K562 (cell line): ENCODE results near the gene AMFR. TPM values are rescaled to one million over a fixed set of nuclear protein-coding genes. Genes with fewer than 3 reads are reported as not detected.

Source experiments
- DPF2 ChIP-seq: fragments of 450-650 bp; IDR thresholded peaks from 2 replicates; pipeline ENCODE4 v1.6.1; 2016
- FUS ChIP-seq: fragments of 200-400 bp; formaldehyde crosslinking; optimal IDR thresholded peaks from 2 replicates; pipeline ENCODE3; 2017; ENCODE audit warnings: low read depth, low read length
- IFI16 ChIP-seq: fragments of 250-450 bp; sonication (Bioruptor Pico); IDR thresholded peaks from 2 replicates; pipeline ENCODE4 v2.1.2; 2022; ENCODE audit warnings: mild to moderate bottlenecking, inconsistent platforms
- MEF2D ChIP-seq: conservative IDR thresholded peaks from 2 replicates; pipeline ENCODE4 v1.6.1; 2016; ENCODE audit warnings: low read depth, missing genetic modification characterization, missing compliant biosample characterization
- ZC3H4 ChIP-seq: sonication (generic); formaldehyde crosslinking; IDR thresholded peaks from 2 replicates; pipeline ENCODE4 v1.9.0; 2021; ENCODE audit warnings: missing genetic modification reagents, borderline replicate concordance
- ZNF175 ChIP-seq: fragments of 200-800 bp; sonication (Bioruptor generic); IDR thresholded peaks from 2 replicates; pipeline ENCODE4 v1.6.1; 2016; ENCODE audit warnings: low read depth, mild to moderate bottlenecking, missing genetic modification characterization, missing compliant biosample characterization
- ZNF354B ChIP-seq: fragments of 250-450 bp; sonication (Bioruptor Pico); IDR thresholded peaks from 2 replicates; pipeline ENCODE4 v1.4.0; 2020
- ZNF740 ChIP-seq, 3 experiments: fragments of 200-800 bp in 1 of 3; sonication (Bioruptor generic) in 1 of 3; sonication (generic) in 1 of 3; formaldehyde crosslinking in 1 of 3; IDR thresholded peaks; 2 replicates each; pipeline versions ENCODE4 v1.6.1 to v1.8.0; 2016 to 2022; ENCODE audit warnings: mild to moderate bottlenecking in 2 of 3, missing compliant biosample characterization in 2 of 3, missing genetic modification characterization in 2 of 3, missing genetic modification reagents in 1 of 3
- polyA plus RNA-seq, 8 experiments: library from polyadenylated mRNA; depleted of rRNA in 4 of 8; stranded (reverse) in 5 of 8; unstranded in 3 of 8; fragments of >200 nt; fragmentation: Nextera tagmentation in 2 of 8; fragmentation: Illumina TruSeq in 1 of 8; extraction: Ambion mirVana in 2 of 8; extraction: Trizol in 1 of 8; gene quantifications; 2 replicates each; pipeline versions ENCODE4 v1.2.1 to v1.2.3, GENCODE V29; 2011 to 2014; ENCODE audit warnings: inconsistent platforms in 1 of 8, missing spikeins in 1 of 8
- total RNA-seq, 7 experiments: library from RNA; depleted of rRNA in 6 of 7; stranded (reverse); fragments of >200 nt in 6 of 7; fragmentation: Illumina TruSeq in 2 of 7; extraction: Trizol in 2 of 7; gene quantifications; 2 replicates each; pipeline versions ENCODE4 v1.2.1 to v1.2.3, GENCODE V29; 2011 to 2021; ENCODE audit warnings: low replicate concordance in 1 of 7
- TF ChIP-seq, protein P1 (sequence below): fragments of 250-450 bp; sonication (Bioruptor Pico); IDR thresholded peaks from 2 replicates; pipeline ENCODE4 v1.8.0; 2021; ENCODE audit warnings: mild to moderate bottlenecking, moderate library complexity

Gene AMFR
- total and polyA plus RNA-seq, 9 of the 15 experiments (the other 6 are each of a cell fraction or from before 2014, with no cell fraction given): 15.6 to 113 (median 58.4) TPM

DNA sequence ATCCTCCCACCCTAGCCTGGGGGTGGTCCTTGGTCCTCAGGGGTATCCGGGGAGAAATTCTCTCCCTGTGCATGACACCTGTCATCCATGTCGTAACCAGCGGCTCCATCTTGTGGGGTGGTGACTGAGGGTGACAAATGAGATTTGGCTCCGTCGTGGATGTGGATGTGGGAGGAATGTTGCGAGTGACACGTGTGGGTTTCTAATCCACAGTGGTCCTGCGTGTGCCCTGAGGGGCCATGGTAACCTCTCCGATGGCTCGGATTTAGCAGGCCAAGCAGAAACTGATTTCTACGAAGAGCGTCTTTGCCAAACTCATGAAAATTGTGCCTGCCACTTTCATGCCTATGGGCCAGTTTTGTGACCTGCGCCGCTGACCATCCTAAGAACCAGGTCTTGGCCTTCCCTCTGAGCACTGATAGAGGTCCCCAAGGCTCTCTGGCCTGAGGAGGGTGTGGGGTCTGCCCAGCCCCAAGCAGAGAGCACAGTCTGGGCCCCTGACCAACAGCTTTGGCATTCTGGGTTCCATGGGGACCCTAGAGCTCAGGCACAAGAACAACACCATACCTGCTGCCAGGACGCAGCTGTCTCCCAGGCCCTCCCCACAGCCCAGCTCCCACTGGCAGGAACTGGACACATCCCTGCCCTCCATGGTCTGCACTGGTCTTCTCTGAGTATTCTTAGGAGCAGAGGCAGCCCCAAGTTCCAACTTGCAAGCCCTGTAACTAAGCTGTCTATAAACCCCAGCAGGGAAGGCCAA, 79.0 kb downstream of the AMFR start (continued):
- TF ChIP-seq, protein P1, sequence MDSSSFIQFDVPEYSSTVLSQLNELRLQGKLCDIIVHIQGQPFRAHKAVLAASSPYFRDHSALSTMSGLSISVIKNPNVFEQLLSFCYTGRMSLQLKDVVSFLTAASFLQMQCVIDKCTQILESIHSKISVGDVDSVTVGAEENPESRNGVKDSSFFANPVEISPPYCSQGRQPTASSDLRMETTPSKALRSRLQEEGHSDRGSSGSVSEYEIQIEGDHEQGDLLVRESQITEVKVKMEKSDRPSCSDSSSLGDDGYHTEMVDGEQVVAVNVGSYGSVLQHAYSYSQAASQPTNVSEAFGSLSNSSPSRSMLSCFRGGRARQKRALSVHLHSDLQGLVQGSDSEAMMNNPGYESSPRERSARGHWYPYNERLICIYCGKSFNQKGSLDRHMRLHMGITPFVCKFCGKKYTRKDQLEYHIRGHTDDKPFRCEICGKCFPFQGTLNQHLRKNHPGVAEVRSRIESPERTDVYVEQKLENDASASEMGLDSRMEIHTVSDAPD (CRISPR knock-in tag): no peak
- TF ChIP-seq ZNF740 (CRISPR knock-in tag; IDR thresholded peaks at IDR 0.05) (no peak), ZNF740 (tag; IDR thresholded peaks at IDR 0.05) (no peak), DPF2 (no peak), MEF2D (tag) (no peak), ZNF354B (no peak), IFI16 (CRISPR knock-in tag) (no peak), ZC3H4 (CRISPR knock-in tag) (no peak), ZNF175 (no peak), FUS (no peak)
